Fibroblast of pulmonary artery (primary cell): Measurements from ENCODE around the gene EPS8L1.
A peak's percentile ranks its signal among the peaks of the same experiment; 100 is the strongest.

Source experiments
- DNase-seq: peaks from one replicate; pipeline ENCODE4 v3.0.0-alpha.2; 2010; ENCODE audit warnings: low read depth
- H3K4me3 ChIP-seq: replicated peaks from 2 replicates; pipeline ENCODE4 v1.5.1; 2011; ENCODE audit warnings: low read depth, mild to moderate bottlenecking, control low read depth, low read length, moderate library complexity
- TF ChIP-seq, protein P1 (sequence below): IDR thresholded peaks from 2 replicates; pipeline ENCODE4 v1.5.1; 2011; ENCODE audit warnings: mild to moderate bottlenecking, control low read depth, low read length, inconsistent platforms; ENCODE audit errors: missing control alignments

The EPS8L1 gene

DNA sequence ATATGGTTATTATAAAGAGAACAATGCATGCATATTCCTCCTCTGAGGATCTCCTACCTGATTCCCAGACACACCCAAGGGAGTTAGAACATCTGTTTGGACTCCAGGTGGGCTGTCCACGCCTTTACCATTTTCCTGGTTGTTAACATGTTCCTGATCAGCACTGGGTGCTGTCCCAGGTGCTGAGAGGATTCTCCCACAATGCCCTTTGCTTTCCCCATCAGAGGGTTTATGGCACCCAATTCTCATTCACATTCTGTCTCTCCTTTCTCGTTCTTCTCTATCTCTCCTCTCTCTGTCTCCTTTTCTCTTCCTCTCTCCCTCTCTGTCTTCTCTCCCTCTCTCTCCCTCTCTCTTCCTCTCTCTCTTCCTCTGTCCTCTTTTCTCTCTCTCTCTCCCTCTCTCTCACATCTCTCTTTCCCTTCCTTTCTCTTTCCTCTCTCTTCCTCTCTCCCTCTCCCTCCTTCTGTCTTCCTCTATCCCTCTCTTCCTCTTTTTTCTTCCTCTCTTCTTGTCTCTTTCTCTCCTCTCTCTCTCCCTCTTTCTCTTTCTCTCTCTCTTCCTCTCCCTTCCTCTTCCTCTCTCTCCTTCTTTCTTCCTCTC, 9.5 kb upstream of the EPS8L1 start:
- TF ChIP-seq, protein P1, sequence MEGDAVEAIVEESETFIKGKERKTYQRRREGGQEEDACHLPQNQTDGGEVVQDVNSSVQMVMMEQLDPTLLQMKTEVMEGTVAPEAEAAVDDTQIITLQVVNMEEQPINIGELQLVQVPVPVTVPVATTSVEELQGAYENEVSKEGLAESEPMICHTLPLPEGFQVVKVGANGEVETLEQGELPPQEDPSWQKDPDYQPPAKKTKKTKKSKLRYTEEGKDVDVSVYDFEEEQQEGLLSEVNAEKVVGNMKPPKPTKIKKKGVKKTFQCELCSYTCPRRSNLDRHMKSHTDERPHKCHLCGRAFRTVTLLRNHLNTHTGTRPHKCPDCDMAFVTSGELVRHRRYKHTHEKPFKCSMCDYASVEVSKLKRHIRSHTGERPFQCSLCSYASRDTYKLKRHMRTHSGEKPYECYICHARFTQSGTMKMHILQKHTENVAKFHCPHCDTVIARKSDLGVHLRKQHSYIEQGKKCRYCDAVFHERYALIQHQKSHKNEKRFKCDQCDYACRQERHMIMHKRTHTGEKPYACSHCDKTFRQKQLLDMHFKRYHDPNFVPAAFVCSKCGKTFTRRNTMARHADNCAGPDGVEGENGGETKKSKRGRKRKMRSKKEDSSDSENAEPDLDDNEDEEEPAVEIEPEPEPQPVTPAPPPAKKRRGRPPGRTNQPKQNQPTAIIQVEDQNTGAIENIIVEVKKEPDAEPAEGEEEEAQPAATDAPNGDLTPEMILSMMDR: no peak
- no peak overlapping the region for H3K4me3 ChIP-seq
- no peak for DNase-seq

DNA sequence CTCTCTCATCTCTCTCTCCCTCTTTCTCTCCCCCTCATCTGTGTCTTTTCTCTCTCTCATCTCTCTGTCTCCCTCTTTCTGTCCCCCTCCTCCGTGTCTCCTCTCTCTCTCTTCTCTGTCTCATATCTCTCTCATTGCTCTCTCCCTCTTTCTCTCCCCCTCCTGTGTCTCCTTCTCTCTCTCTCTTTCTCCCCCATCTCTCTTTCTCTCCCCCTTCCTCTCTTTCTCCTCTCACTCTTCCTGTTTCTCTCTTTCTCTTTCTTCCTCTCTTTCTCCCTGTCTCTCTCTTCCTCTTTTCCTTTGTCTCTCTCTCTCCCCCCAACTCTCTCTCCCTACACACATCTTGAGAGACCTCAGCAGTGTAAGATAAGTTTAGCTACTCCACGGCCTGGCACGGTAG, 7.8 kb upstream of the EPS8L1 start:
- no peak for DNase-seq
- TF ChIP-seq, protein P1: no peak
- H3K4me3 ChIP-seq: no peak overlapping the region

DNA sequence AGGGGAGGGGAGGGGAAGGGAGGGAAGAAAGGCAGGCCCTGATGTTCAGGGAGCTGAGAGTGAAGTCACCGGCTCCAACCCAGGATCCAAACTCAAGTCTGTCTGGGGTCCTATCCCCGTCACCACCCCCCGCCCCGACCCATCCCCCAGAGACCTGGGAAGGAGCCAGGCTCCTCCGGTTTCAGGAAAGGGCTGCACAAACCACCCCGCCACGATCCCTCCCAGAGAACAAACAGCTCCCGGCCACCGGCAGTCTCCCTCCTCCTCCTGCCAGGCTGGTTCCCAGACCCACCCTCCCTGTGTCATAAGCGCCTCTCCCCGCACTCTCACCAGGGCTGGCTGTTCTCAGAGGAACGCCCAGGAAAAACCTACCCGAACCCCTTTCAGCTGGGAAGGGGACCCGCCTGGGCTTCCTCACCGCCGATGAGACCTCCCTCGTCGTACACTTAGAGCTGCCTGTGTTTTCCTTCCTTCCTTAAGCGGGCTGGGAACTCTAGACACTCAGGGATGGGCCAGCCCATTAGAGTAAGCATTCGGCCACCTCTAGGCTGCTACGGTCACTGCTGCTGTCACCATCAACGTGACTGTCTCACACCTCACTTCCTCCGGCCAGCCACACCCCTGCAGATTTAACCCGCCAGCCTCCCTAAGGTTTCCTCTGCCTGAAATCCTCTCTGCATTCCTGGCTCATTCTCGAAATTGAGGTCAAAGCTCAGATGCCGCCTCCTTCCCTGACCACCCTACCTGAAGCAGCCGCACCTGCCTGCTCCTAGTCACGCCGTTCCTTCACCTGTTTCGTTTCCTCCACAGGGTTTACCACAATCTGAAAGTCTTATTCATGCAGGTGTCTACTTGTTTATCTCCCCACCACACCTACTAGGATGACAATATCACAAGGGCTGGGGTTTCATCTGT, 6.5 kb upstream of the EPS8L1 start:
- peak; percentile 26 for DNase-seq
- TF ChIP-seq, protein P1: no peak
- no peak overlapping the region for H3K4me3 ChIP-seq

GRCh38 chr19:55069865-55070197, 5.8 kb upstream of the EPS8L1 start:
- DNase-seq: no peak
- TF ChIP-seq, protein P1: no peak
- no peak overlapping the region for H3K4me3 ChIP-seq

GRCh38 chr19:55070466-55071128, 5.1 kb upstream of the EPS8L1 start:
- TF ChIP-seq, protein P1: no peak
- DNase-seq: no peak
- H3K4me3 ChIP-seq: no peak overlapping the region

- DNase-seq: peak; percentile 45
- TF ChIP-seq, protein P1: no peak
- no peak overlapping the region for H3K4me3 ChIP-seq
Observed at GRCh38 chr19:55071129-55071502, 4.6 kb upstream of the EPS8L1 start.
